Nephron progenitor cell (in vitro differentiated cells): ENCODE data around the gene NHP2.

Source experiments
- DNase-seq: peaks from one replicate; pipeline ENCODE4 v3.0.0; 2021
- H3K27ac Mint-ChIP-seq: 2 replicates; pipeline ENCODE4 v1.8.0; 2021; ENCODE audit warnings: mild to moderate bottlenecking, moderate library complexity, mixed read lengths
- H3K27me3 Mint-ChIP-seq: 2 replicates; pipeline ENCODE4 v1.8.0; 2021; ENCODE audit warnings: mild to moderate bottlenecking, low read depth, mixed read lengths; ENCODE audit not compliant: poor library complexity
- H3K36me3 Mint-ChIP-seq: 2 replicates; pipeline ENCODE4 v1.8.0; 2021; ENCODE audit warnings: low read depth, mixed read lengths
- H3K4me1 Mint-ChIP-seq: 2 replicates; pipeline ENCODE4 v1.8.0; 2021; ENCODE audit warnings: mixed read lengths
- H3K4me3 Mint-ChIP-seq: 2 replicates; pipeline ENCODE4 v1.8.0; 2021; ENCODE audit warnings: mild to moderate bottlenecking, moderate library complexity, mixed read lengths
- H3K9me3 Mint-ChIP-seq: 2 replicates; pipeline ENCODE4 v1.8.0; 2021; ENCODE audit warnings: mild to moderate bottlenecking, moderate library complexity, mixed read lengths
- CTCF ChIP-seq: fragments of 200-600 bp; sonication (generic); IDR thresholded peaks from 2 replicates; pipeline ENCODE4 v1.5.0; 2021; ENCODE audit warnings: antibody characterized with exemption

The NHP2 gene

GRCh38 chr5:178192787-178193186 is 39.1 kb upstream of the NHP2 start:
- Mint-ChIP-seq H3K27ac (no peak overlapping the region), H3K4me1 (peaks cover 27% of the 10 kb centered on the region), H3K9me3 (peaks cover 18% of the 10 kb centered on the region), H3K27me3 (peaks cover 25% of the 10 kb centered on the region), H3K36me3 (peaks cover 7% of the 10 kb centered on the region), H3K4me3 (no peak overlapping the region)
- DNase-seq = no peak
- no peak for TF ChIP-seq CTCF

- H3K4me1 Mint-ChIP-seq = peaks cover 27% of the 10 kb centered on the region
- peaks cover 18% of the 10 kb centered on the region for H3K9me3 Mint-ChIP-seq
- no peak overlapping the region for H3K4me3 Mint-ChIP-seq
- no peak for TF ChIP-seq CTCF
- no peak overlapping the region for H3K27ac Mint-ChIP-seq
- H3K27me3 Mint-ChIP-seq = peaks cover 21% of the 10 kb centered on the region
- peaks cover 7% of the 10 kb centered on the region for H3K36me3 Mint-ChIP-seq
- DNase-seq = no peak
Observed at GRCh38 chr5:178192244-178192643, 38.6 kb upstream of the NHP2 start.

GRCh38 chr5:178191661-178192060 is 38.0 kb upstream of the NHP2 start:
- peaks cover 26% of the 10 kb centered on the region for H3K4me1 Mint-ChIP-seq
- H3K9me3 Mint-ChIP-seq = peaks cover 18% of the 10 kb centered on the region
- H3K4me3 Mint-ChIP-seq = no peak overlapping the region
- H3K36me3 Mint-ChIP-seq = peaks cover 7% of the 10 kb centered on the region
- no peak overlapping the region for H3K27ac Mint-ChIP-seq
- no peak for TF ChIP-seq CTCF
- no peak for DNase-seq
- peaks cover 21% of the 10 kb centered on the region for H3K27me3 Mint-ChIP-seq

GRCh38 chr5:178189433-178189832 is 35.7 kb upstream of the NHP2 start:
- DNase-seq = no peak
- Mint-ChIP-seq H3K36me3 (peaks cover 7% of the 10 kb centered on the region), H3K4me1 (peaks cover 12% of the 10 kb centered on the region), H3K4me3 (no peak overlapping the region), H3K9me3 (peaks cover 18% of the 10 kb centered on the region), H3K27me3 (peaks cover 12% of the 10 kb centered on the region), H3K27ac (no peak overlapping the region)
- TF ChIP-seq CTCF = no peak

GRCh38 chr5:178187014-178187413 is 33.3 kb upstream of the NHP2 start, which contains the start of gene GMCL2:
GMCL2 (minus strand) TSS chr5:178187371; CDS start chr5:178187299, 72 bp downstream.
- H3K9me3 Mint-ChIP-seq = peaks cover 8% of the 10 kb centered on the region
- H3K27ac Mint-ChIP-seq = no peak within 1 kb of the TSS
- TF ChIP-seq CTCF = no peak
- H3K4me1 Mint-ChIP-seq = peaks cover 7% of the 10 kb centered on the region
- no peaks in the 10 kb centered on the region for H3K36me3 Mint-ChIP-seq
- no peak for DNase-seq
- no peak within 1 kb of the TSS for H3K4me3 Mint-ChIP-seq
- H3K27me3 Mint-ChIP-seq = peaks cover 4% of the 10 kb centered on the region

GRCh38 chr5:178186427-178186826 is 32.7 kb upstream of the NHP2 start:
- H3K27me3 Mint-ChIP-seq = peaks cover 4% of the 10 kb centered on the region
- H3K4me1 Mint-ChIP-seq = peaks cover 9% of the 10 kb centered on the region
- no peak for TF ChIP-seq CTCF
- no peaks in the 10 kb centered on the region for H3K36me3 Mint-ChIP-seq
- H3K9me3 Mint-ChIP-seq = peaks cover 5% of the 10 kb centered on the region
- no peak overlapping the region for H3K4me3 Mint-ChIP-seq
- no peak overlapping the region for H3K27ac Mint-ChIP-seq
- DNase-seq = no peak
